Parathyroid adenoma (tissue), 2 donors: Measurements from ENCODE around the gene VEGFB.
A peak's percentile ranks its signal among the peaks of the same experiment; 100 is the strongest.

Experiments
- H2AFZ ChIP-seq: fragments of 300-600 bp; sonication (generic); one replicate; pipeline ENCODE4 v1.7.0; 2017; ENCODE audit warnings: antibody characterized with exemption, mild to moderate bottlenecking
- H3K27ac ChIP-seq: fragments of 300-600 bp; sonication (generic); one replicate; pipeline ENCODE4 v1.7.0; 2017
- H3K27me3 ChIP-seq: fragments of 300-600 bp; sonication (generic); one replicate; pipeline ENCODE4 v1.7.0; 2017; ENCODE audit warnings: low read length; ENCODE audit not compliant: control insufficient read depth, insufficient read depth
- H3K36me3 ChIP-seq: fragments of 300-600 bp; sonication (generic); one replicate; pipeline ENCODE4 v1.7.0; 2017; ENCODE audit warnings: low read length; ENCODE audit not compliant: control insufficient read depth, insufficient read depth
- H3K4me1 ChIP-seq: fragments of 300-600 bp; sonication (generic); one replicate; pipeline ENCODE4 v1.7.0; 2017; ENCODE audit warnings: control low read depth
- H3K4me2 ChIP-seq: fragments of 300-600 bp; sonication (generic); one replicate; pipeline ENCODE4 v1.7.0; 2017; ENCODE audit warnings: low read length
- H3K4me3 ChIP-seq: fragments of 300-600 bp; sonication (generic); one replicate; pipeline ENCODE4 v1.7.0; 2017; ENCODE audit warnings: low read depth, low read length
- H3K79me2 ChIP-seq: fragments of 300-600 bp; sonication (generic); one replicate; pipeline ENCODE4 v1.7.0; 2017; ENCODE audit warnings: control low read depth
- H3K9ac ChIP-seq: fragments of 300-600 bp; sonication (generic); one replicate; pipeline ENCODE4 v1.7.0; 2017; ENCODE audit warnings: mild to moderate bottlenecking
- H3K9me3 ChIP-seq: fragments of 300-600 bp; sonication (generic); one replicate; pipeline ENCODE4 v1.7.0; 2017; ENCODE audit warnings: low read length; ENCODE audit not compliant: control insufficient read depth
- CTCF ChIP-seq: fragments of 300-600 bp; sonication (generic); IDR thresholded peaks from one replicate; pipeline ENCODE4 v1.7.0; 2017; ENCODE audit warnings: antibody characterized with exemption, mild to moderate bottlenecking
- donor health status: primary hyperparathyroidism.

VEGFB gene

GRCh38 chr11:64230171-64230984 is 4.0 kb upstream of the VEGFB start, which contains the start of gene DNAJC4:
TSS of gene DNAJC4 (plus strand) at chr11:64230548. CDS start at chr11:64230855, 307 bp downstream.
- H3K27ac ChIP-seq = peak within 1 kb of the TSS; percentile 81
- peak within 1 kb of the TSS; percentile 76 for H2AFZ ChIP-seq
- peak within 1 kb of the TSS; percentile 77 for H3K4me3 ChIP-seq
- peak within 1 kb of the TSS; percentile 46 for H3K9ac ChIP-seq
- no peaks in the 10 kb centered on the region for H3K27me3 ChIP-seq
- no peaks in the 10 kb centered on the region for H3K9me3 ChIP-seq
- H3K79me2 ChIP-seq = no peaks in the 10 kb centered on the region
- peak within 1 kb of the TSS; percentile 89 for H3K4me2 ChIP-seq
- no peak for TF ChIP-seq CTCF
- peaks cover 7% of the 10 kb centered on the region for H3K4me1 ChIP-seq
- no peaks in the 10 kb centered on the region for H3K36me3 ChIP-seq

GRCh38 chr11:64230985-64231365 is 3.4 kb upstream of the VEGFB start:
- Histone ChIP-seq H3K79me2 (no peaks in the 10 kb centered on the region), H3K9me3 (no peaks in the 10 kb centered on the region), H3K27me3 (no peaks in the 10 kb centered on the region), H3K9ac (peak overlapping the region; percentile 46), H3K27ac (peak overlapping the region; percentile 81), H3K4me2 (peak overlapping the region; percentile 89), H2AFZ (peak overlapping the region; percentile 76), H3K4me3 (peak overlapping the region; percentile 77), H3K4me1 (peaks cover 7% of the 10 kb centered on the region), H3K36me3 (no peaks in the 10 kb centered on the region)
- TF ChIP-seq CTCF = no peak

GRCh38 chr11:64231546-64231945 is 2.8 kb upstream of the VEGFB start:
- Histone ChIP-seq H3K36me3 (no peaks in the 10 kb centered on the region), H2AFZ (no peak overlapping the region), H3K4me2 (no peak overlapping the region), H3K79me2 (no peaks in the 10 kb centered on the region), H3K4me3 (no peak overlapping the region), H3K9me3 (no peaks in the 10 kb centered on the region), H3K4me1 (peaks cover 7% of the 10 kb centered on the region), H3K27me3 (no peaks in the 10 kb centered on the region), H3K27ac (no peak overlapping the region), H3K9ac (no peak overlapping the region)
- no peak for TF ChIP-seq CTCF

- H3K4me3 ChIP-seq = no peak overlapping the region
- no peak overlapping the region for H3K9ac ChIP-seq
- no peak for TF ChIP-seq CTCF
- peaks cover 1% of the 10 kb centered on the region for H3K4me1 ChIP-seq
- no peaks in the 10 kb centered on the region for H3K36me3 ChIP-seq
- no peaks in the 10 kb centered on the region for H3K79me2 ChIP-seq
- H3K27me3 ChIP-seq = no peaks in the 10 kb centered on the region
- no peaks in the 10 kb centered on the region for H3K9me3 ChIP-seq
- no peak overlapping the region for H2AFZ ChIP-seq
- H3K27ac ChIP-seq = no peak overlapping the region
- no peak overlapping the region for H3K4me2 ChIP-seq
Measured at GRCh38 chr11:64232182-64232966, 2.0 kb upstream of the VEGFB start.
